ENCODE data around the gene ASPN. TPM values are rescaled to one million over a fixed set of nuclear protein-coding genes. Genes with fewer than 3 reads are reported as not detected.

Gene ASPN

GRCh38 chr9:92407818-92408217 lies 74.5 kb downstream of the ASPN start:
- Histone ChIP-seq H3K9me3 (replicated peaks; ENCODE audit: low read length) (no peaks in the 10 kb centered on the region), H3K27me3 (ENCODE audit: control insufficient read depth, insufficient read depth, low read length) (no peaks in the 10 kb centered on the region), H3K36me3 (ENCODE audit: insufficient read depth, low read length) (no peaks in the 10 kb centered on the region), H3K4me2 (ENCODE audit: low read length) (no peak overlapping the region), H3K9ac (ENCODE audit: low read depth, low read length) (no peak overlapping the region), H3K4me3 (ENCODE audit: low read length) (no peak overlapping the region), H3K4me1 (ENCODE audit: control insufficient read depth, insufficient read depth, low read length) (peaks cover 9% of the 10 kb centered on the region)

GRCh38 chr9:92406477-92406876 lies 75.8 kb downstream of the ASPN start:
- Histone ChIP-seq H3K4me1 (ENCODE audit: control insufficient read depth, insufficient read depth, low read length) (peaks cover 9% of the 10 kb centered on the region), H3K27me3 (ENCODE audit: control insufficient read depth, insufficient read depth, low read length) (no peaks in the 10 kb centered on the region), H3K4me3 (ENCODE audit: low read length) (no peak overlapping the region), H3K4me2 (ENCODE audit: low read length) (no peak overlapping the region), H3K9ac (ENCODE audit: low read depth, low read length) (no peak overlapping the region), H3K9me3 (replicated peaks; ENCODE audit: low read length) (no peaks in the 10 kb centered on the region), H3K36me3 (ENCODE audit: insufficient read depth, low read length) (no peaks in the 10 kb centered on the region)

Small RNAs within 50 kb of the gene (small RNA-seq; reads per million reads assigned to genes)
- gene MIR4670 = not detected

Measured in skeletal muscle satellite cell (primary cell).